ENCODE data around the gene ARSK.

The ARSK gene

GRCh38 chr5:95564450-95564849, 9.5 kb downstream of the ARSK start:
- TF ChIP-seq PRDM1 (tag by site-specific recombination; IDR thresholded peaks at IDR 0.05) (peak; percentile 52; the same call in 1 of the 2 replicates), ZNF16 (tag by site-specific recombination; IDR thresholded peaks at IDR 0.05; ENCODE audit: low read depth) (no peak), SP3 (tag by site-specific recombination; IDR thresholded peaks at IDR 0.05) (no peak)
- Histone ChIP-seq H3K36me3 (ENCODE audit: control insufficient read depth in 2 of 2, insufficient read depth in 1 of 2, low read length in 2 of 2) (peaks cover 0 to 22% of the 10 kb centered on the region in 2 experiments; a peak in 2 of 3 replicates), H3K4me3 (ENCODE audit: low read depth, low read length) (no peak overlapping the region), H3K27ac (ENCODE audit: extremely low read depth, low read depth, low read length) (no peak overlapping the region), H3K9me3 (ENCODE audit: control insufficient read depth, insufficient read depth, low read depth, low read length) (no peaks in the 10 kb centered on the region), H3K4me1 (ENCODE audit: control insufficient read depth, insufficient read depth, low read length) (no peaks in the 10 kb centered on the region)
- ChIA-PET CTCF (interaction anchor here (1.0 kb wide), 1 partner anchor 8 kb away, joined by 3 read pairs; no protein-coding TSS in a partner anchor), POLR2A (interaction anchor here (0.7 to 1.9 kb wide), 2 partner anchors 9 to 148 kb away, joined by 4 to 8 read pairs; partner anchors contain the start of genes ARSK and SKIC3)

GRCh38 chr5:95565280-95565920, 10.5 kb downstream of the ARSK start:
- no peak for TF ChIP-seq ZNF692 (tag by site-specific recombination; IDR thresholded peaks at IDR 0.05)
- TF ChIP-seq CTCF (tag by site-specific recombination; IDR thresholded peaks at IDR 0.05), result no peak
- no peak for TF ChIP-seq ZNF280C (tag by site-specific recombination; IDR thresholded peaks at IDR 0.05)
- TF ChIP-seq ZNF549 (tag by site-specific recombination; IDR thresholded peaks at IDR 0.05), result no peak
- no peak for TF ChIP-seq ZNF138 (tag by site-specific recombination; IDR thresholded peaks at IDR 0.05; ENCODE audit: borderline replicate concordance)
- no peak for TF ChIP-seq ZNF23 (tag by site-specific recombination; IDR thresholded peaks at IDR 0.05; ENCODE audit: borderline replicate concordance)
- no peak for TF ChIP-seq ZSCAN30 (tag by site-specific recombination; IDR thresholded peaks at IDR 0.05)
- TF ChIP-seq ZNF747 (tag by site-specific recombination; IDR thresholded peaks at IDR 0.05), result no peak
- no peak for TF ChIP-seq ZNF302 (tag by site-specific recombination; IDR thresholded peaks at IDR 0.05; ENCODE audit: low read depth)
- TF ChIP-seq HOXC10 (CRISPR knock-in tag; IDR thresholded peaks at IDR 0.05), result no peak
- TF ChIP-seq ZEB2 (tag by site-specific recombination; IDR thresholded peaks at IDR 0.05), result no peak
- no peak overlapping the region for H3K4me3 ChIP-seq (ENCODE audit: low read depth, low read length)
- ChIA-PET CTCF (no interaction called here), POLR2A (interaction anchor here (1.9 kb wide), 1 partner anchor 10 kb away, joined by 8 read pairs; the partner anchor contains the start of genes ARSK and SKIC3)
- H3K4me1 ChIP-seq (ENCODE audit: control insufficient read depth, insufficient read depth, low read length), result no peaks in the 10 kb centered on the region
- H3K27ac ChIP-seq (ENCODE audit: extremely low read depth, low read depth, low read length), result no peak overlapping the region
- H3K36me3 ChIP-seq (ENCODE audit: control insufficient read depth in 2 of 2, insufficient read depth in 1 of 2, low read length in 2 of 2), result peaks cover 0 to 22% of the 10 kb centered on the region in 2 experiments; a peak in 2 of 3 replicates
- H3K9me3 ChIP-seq (ENCODE audit: control insufficient read depth, insufficient read depth, low read depth, low read length), result no peaks in the 10 kb centered on the region

- CTCF ChIA-PET, result no interaction called here
- no peaks in the 10 kb centered on the region for H3K9me3 ChIP-seq (ENCODE audit: control insufficient read depth, insufficient read depth, low read depth, low read length)
- no peaks in the 10 kb centered on the region for H3K4me1 ChIP-seq (ENCODE audit: control insufficient read depth, insufficient read depth, low read length)
- no peak overlapping the region for H3K27ac ChIP-seq (ENCODE audit: extremely low read depth, low read depth, low read length)
- no peak overlapping the region for H3K4me3 ChIP-seq (ENCODE audit: low read depth, low read length)
- POLR2A ChIA-PET, result no interaction called here
- peaks cover 0 to 19% of the 10 kb centered on the region in 2 experiments; a peak in 2 of 3 replicates for H3K36me3 ChIP-seq (ENCODE audit: control insufficient read depth in 2 of 2, insufficient read depth in 1 of 2, low read length in 2 of 2)
- TF ChIP-seq ZNF202 (tag by site-specific recombination; IDR thresholded peaks at IDR 0.05; ENCODE audit: borderline replicate concordance) (no peak), HIC1 (tag by site-specific recombination; IDR thresholded peaks at IDR 0.05) (no peak), PRDM6 (tag by site-specific recombination; IDR thresholded peaks at IDR 0.05) (no peak), ZNF423 (tag by site-specific recombination; IDR thresholded peaks at IDR 0.05) (no peak), ZNF621 (tag by site-specific recombination; IDR thresholded peaks at IDR 0.05) (no peak), CTCF (tag by site-specific recombination; IDR thresholded peaks at IDR 0.05) (no peak)
These were observed 17.1 kb downstream of the ARSK start for GRCh38 chr5:95572016-95572415.

Measured in HEK293 (cell line).